Measurements from ENCODE around the gene SACM1L.

Gene SACM1L

GRCh38 chr3:45670436-45670835 is 18.8 kb upstream of the SACM1L start:
- DNase-seq (ENCODE audit: insufficient read length, low spot score) = no peak
- no peak for FAIRE-seq
- no peak for TF ChIP-seq CTCF (IDR thresholded peaks at IDR 0.05; ENCODE audit: insufficient read depth, missing control alignments)

GRCh38 chr3:45670991-45671390 is 18.2 kb upstream of the SACM1L start:
- FAIRE-seq (no peak), DNase-seq (ENCODE audit: insufficient read length, low spot score) (no peak)
- no peak for TF ChIP-seq CTCF (IDR thresholded peaks at IDR 0.05; ENCODE audit: insufficient read depth, missing control alignments)

GRCh38 chr3:45673273-45673672 is 15.9 kb upstream of the SACM1L start:
- no peak for TF ChIP-seq CTCF (IDR thresholded peaks at IDR 0.05; ENCODE audit: insufficient read depth, missing control alignments)
- FAIRE-seq (no peak), DNase-seq (ENCODE audit: insufficient read length, low spot score) (no peak)

GRCh38 chr3:45676325-45677032 is 12.7 kb upstream of the SACM1L start:
- no peak for TF ChIP-seq CTCF (IDR thresholded peaks at IDR 0.05; ENCODE audit: insufficient read depth, missing control alignments)
- DNase-seq (ENCODE audit: insufficient read length, low spot score) (no peak), FAIRE-seq (no peak)

- FAIRE-seq = no peak
- no peak for DNase-seq (ENCODE audit: insufficient read length, low spot score)
- TF ChIP-seq CTCF (IDR thresholded peaks at IDR 0.05; ENCODE audit: insufficient read depth, missing control alignments) = no peak
These were observed 12.2 kb upstream of the SACM1L start for GRCh38 chr3:45677033-45677446.

GRCh38 chr3:45677841-45678240 is 11.4 kb upstream of the SACM1L start:
- DNase-seq (ENCODE audit: insufficient read length, low spot score) (no peak), FAIRE-seq (no peak)
- TF ChIP-seq CTCF (IDR thresholded peaks at IDR 0.05; ENCODE audit: insufficient read depth, missing control alignments) = no peak

- TF ChIP-seq CTCF (IDR thresholded peaks at IDR 0.05; ENCODE audit: insufficient read depth, missing control alignments) = no peak
- no peak for FAIRE-seq
These were observed 9.4 kb upstream of the SACM1L start for GRCh38 chr3:45679805-45680204.

More at GRCh38 chr3:45679805-45680204, 9.4 kb upstream of the SACM1L start:
- DNase-seq (ENCODE audit: insufficient read length, low spot score) = no peak
